Astrocyte (in vitro differentiated cells and primary cell): ENCODE results near the gene PIM3. TPM values are rescaled to one million over a fixed set of nuclear protein-coding genes. Genes with fewer than 3 reads are reported as not detected.

Experiments used
- DNase-seq: peaks from one replicate; pipeline ENCODE4 v3.0.0-alpha.2; 2010; ENCODE audit warnings: low read depth
- FAIRE-seq: peaks from 2 replicates; lab custom pipeline; 2011; peaks lifted over from hg19 to GRCh38; lab: Jason Lieb, UNC
- H2AFZ ChIP-seq: 2 replicates; pipeline ENCODE4 v1.6.0; 2012; ENCODE audit warnings: low read depth, low read length, inconsistent platforms
- H3K27ac ChIP-seq: 2 replicates; pipeline ENCODE4 v1.5.1; 2011; ENCODE audit warnings: low read depth, low read length, inconsistent platforms
- H3K27me3 ChIP-seq: 2 replicates; pipeline ENCODE4 v1.6.0; 2011; ENCODE audit warnings: low read length, inconsistent platforms; ENCODE audit not compliant: insufficient read depth
- H3K36me3 ChIP-seq: 2 replicates; pipeline ENCODE4 v1.5.1; 2011; ENCODE audit warnings: low read length, inconsistent platforms; ENCODE audit not compliant: insufficient read depth
- H3K4me1 ChIP-seq: 2 replicates; pipeline ENCODE4 v1.5.1; 2011; ENCODE audit warnings: low read length, inconsistent platforms; ENCODE audit not compliant: insufficient read depth
- H3K4me2 ChIP-seq: 2 replicates; pipeline ENCODE4 v1.6.0; 2012; ENCODE audit warnings: low read length, inconsistent platforms
- H3K4me3 ChIP-seq: 2 replicates; pipeline ENCODE4 v1.5.1; 2011; ENCODE audit warnings: low read depth, mild to moderate bottlenecking, low read length, inconsistent platforms; ENCODE audit not compliant: insufficient read depth
- H3K79me2 ChIP-seq: 2 replicates; pipeline ENCODE4 v1.6.0; 2012; ENCODE audit warnings: mild to moderate bottlenecking, low read length, inconsistent platforms; ENCODE audit not compliant: insufficient read depth
- H3K9ac ChIP-seq: 2 replicates; pipeline ENCODE4 v1.6.0; 2012; ENCODE audit warnings: mild to moderate bottlenecking, low read length, inconsistent platforms
- H3K9me3 ChIP-seq: 2 replicates; pipeline ENCODE4 v1.5.1; 2012; ENCODE audit warnings: low read depth, mild to moderate bottlenecking, low read length, inconsistent platforms; ENCODE audit not compliant: insufficient read depth
- H4K20me1 ChIP-seq: 2 replicates; pipeline ENCODE4 v1.6.0; 2012; ENCODE audit warnings: low read length, inconsistent platforms; ENCODE audit not compliant: insufficient read depth
- H3K27ac Mint-ChIP-seq: one replicate; pipeline ENCODE4 v1.8.0; 2021; ENCODE audit warnings: mild to moderate bottlenecking, mixed read lengths; ENCODE audit not compliant: unreplicated experiment
- H3K27me3 Mint-ChIP-seq: one replicate; pipeline ENCODE4 v1.8.0; 2021; ENCODE audit warnings: low read depth, mixed read lengths; ENCODE audit not compliant: unreplicated experiment
- H3K36me3 Mint-ChIP-seq: one replicate; pipeline ENCODE4 v1.8.0; 2021; ENCODE audit warnings: low read depth, mixed read lengths; ENCODE audit not compliant: unreplicated experiment
- H3K4me1 Mint-ChIP-seq: one replicate; pipeline ENCODE4 v1.8.0; 2021; ENCODE audit warnings: low read depth, mixed read lengths; ENCODE audit not compliant: unreplicated experiment
- H3K4me3 Mint-ChIP-seq: one replicate; pipeline ENCODE4 v1.8.0; 2021; ENCODE audit warnings: mild to moderate bottlenecking, moderate library complexity, mixed read lengths; ENCODE audit not compliant: unreplicated experiment
- H3K9me3 Mint-ChIP-seq: one replicate; pipeline ENCODE4 v1.8.0; 2021; ENCODE audit warnings: mild to moderate bottlenecking, mixed read lengths; ENCODE audit not compliant: unreplicated experiment
- CTCF ChIP-seq: IDR thresholded peaks from 2 replicates; pipeline ENCODE4 v1.5.1; 2011; ENCODE audit warnings: low read depth, mild to moderate bottlenecking, inconsistent platforms, low read length, moderate library complexity; ENCODE audit not compliant: insufficient read depth
- EZH2 ChIP-seq: IDR thresholded peaks from 2 replicates; pipeline ENCODE4 v1.6.1; 2012; ENCODE audit warnings: mild to moderate bottlenecking, low read length, inconsistent platforms; ENCODE audit not compliant: insufficient read depth
- total RNA-seq: library from RNA; stranded (reverse); gene quantifications from 2 replicates; pipeline ENCODE4 v1.2.1, GENCODE V29; 2021

The PIM3 gene
- total RNA-seq, 1 donor from 2014 or later = 15.5 TPM

- no peak overlapping the region for H3K4me3 Mint-ChIP-seq
Measured at GRCh38 chr22:50002791-50003190, 42.2 kb downstream of the PIM3 start.

GRCh38 chr22:50004918-50005317 lies 44.3 kb downstream of the PIM3 start:
- DNase-seq (no peak), FAIRE-seq (no peak)
- Histone ChIP-seq H2AFZ (no peak overlapping the region), H3K4me1 (no peaks in the 10 kb centered on the region), H4K20me1 (no peaks in the 10 kb centered on the region), H3K4me2 (no peak overlapping the region), H3K9me3 (no peaks in the 10 kb centered on the region), H3K36me3 (no peaks in the 10 kb centered on the region), H3K9ac (no peak overlapping the region), H3K79me2 (no peaks in the 10 kb centered on the region), H3K4me3 (no peak overlapping the region), H3K27me3 (peaks cover 20% of the 10 kb centered on the region), H3K27ac (no peak overlapping the region)
- H3K36me3 Mint-ChIP-seq = peaks cover 2% of the 10 kb centered on the region
- peaks cover 4% of the 10 kb centered on the region for H3K4me1 Mint-ChIP-seq
- H3K9me3 Mint-ChIP-seq = peaks cover 4% of the 10 kb centered on the region
- no peak overlapping the region for H3K27ac Mint-ChIP-seq
- peaks cover 39% of the 10 kb centered on the region for H3K27me3 Mint-ChIP-seq
- no peak for TF ChIP-seq EZH2
- TF ChIP-seq CTCF = no peak
- no peak overlapping the region for H3K4me3 Mint-ChIP-seq

More at GRCh38 chr22:50002791-50003190, 42.2 kb downstream of the PIM3 start:
- Mint-ChIP-seq H3K4me1 (peaks cover 4% of the 10 kb centered on the region), H3K36me3 (peaks cover 2% of the 10 kb centered on the region), H3K27me3 (peaks cover 43% of the 10 kb centered on the region), H3K27ac (no peak overlapping the region), H3K9me3 (peaks cover 2% of the 10 kb centered on the region)
- H3K4me2 ChIP-seq = no peak overlapping the region
- H3K9me3 ChIP-seq = no peaks in the 10 kb centered on the region
- no peaks in the 10 kb centered on the region for H4K20me1 ChIP-seq
- H3K27me3 ChIP-seq = peaks cover 12% of the 10 kb centered on the region
- H3K79me2 ChIP-seq = no peaks in the 10 kb centered on the region
- TF ChIP-seq EZH2 (no peak), CTCF (no peak)
- no peak overlapping the region for H3K27ac ChIP-seq
- no peaks in the 10 kb centered on the region for H3K4me1 ChIP-seq
- H3K4me3 ChIP-seq = no peak overlapping the region
- H3K36me3 ChIP-seq = no peaks in the 10 kb centered on the region
- DNase-seq = peak; percentile 8
- H3K9ac ChIP-seq = no peak overlapping the region
- no peak for FAIRE-seq
- H2AFZ ChIP-seq = no peak overlapping the region

DNA sequence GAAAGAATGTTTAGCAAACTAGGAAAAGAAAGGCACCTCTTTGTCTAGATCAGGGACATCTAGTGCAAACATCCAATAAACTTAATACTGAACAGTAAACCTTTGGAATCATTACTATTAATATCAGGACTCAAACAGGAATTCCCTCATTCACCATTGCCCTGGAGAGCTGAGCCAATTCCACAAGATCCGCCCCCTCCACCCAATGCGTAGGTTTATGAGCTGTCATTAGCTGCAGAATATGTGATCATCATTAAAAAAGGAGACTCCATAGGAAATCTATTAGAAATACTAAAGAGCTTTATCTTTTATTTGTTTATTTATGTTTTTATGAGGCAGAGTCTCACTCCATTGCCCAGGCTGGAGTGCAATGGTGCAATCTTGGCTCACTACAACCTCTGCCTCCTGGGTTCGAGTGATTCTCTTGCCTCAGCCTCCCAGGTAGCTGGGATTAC lies 46.5 kb downstream of the PIM3 start:
- Histone ChIP-seq H4K20me1 (no peaks in the 10 kb centered on the region), H3K36me3 (no peaks in the 10 kb centered on the region), H2AFZ (no peak overlapping the region), H3K4me3 (no peak overlapping the region), H3K9ac (no peak overlapping the region), H3K4me1 (no peaks in the 10 kb centered on the region), H3K79me2 (no peaks in the 10 kb centered on the region), H3K9me3 (no peaks in the 10 kb centered on the region), H3K4me2 (no peak overlapping the region), H3K27me3 (peaks cover 27% of the 10 kb centered on the region), H3K27ac (no peak overlapping the region)
- DNase-seq (no peak), FAIRE-seq (no peak)
- TF ChIP-seq CTCF = no peak
- TF ChIP-seq EZH2 = no peak
- Mint-ChIP-seq H3K27me3 (peaks cover 37% of the 10 kb centered on the region), H3K4me3 (no peak overlapping the region), H3K27ac (no peak overlapping the region), H3K9me3 (peaks cover 4% of the 10 kb centered on the region), H3K4me1 (peaks cover 4% of the 10 kb centered on the region), H3K36me3 (peaks cover 2% of the 10 kb centered on the region)
